Measurements from ENCODE around the gene TRAF4. TPM values are rescaled to one million over a fixed set of nuclear protein-coding genes. Genes with fewer than 3 reads are reported as not detected.

TRAF4 gene
- total RNA-seq, 1 donor from 2014 or later, result 172 TPM

DNA sequence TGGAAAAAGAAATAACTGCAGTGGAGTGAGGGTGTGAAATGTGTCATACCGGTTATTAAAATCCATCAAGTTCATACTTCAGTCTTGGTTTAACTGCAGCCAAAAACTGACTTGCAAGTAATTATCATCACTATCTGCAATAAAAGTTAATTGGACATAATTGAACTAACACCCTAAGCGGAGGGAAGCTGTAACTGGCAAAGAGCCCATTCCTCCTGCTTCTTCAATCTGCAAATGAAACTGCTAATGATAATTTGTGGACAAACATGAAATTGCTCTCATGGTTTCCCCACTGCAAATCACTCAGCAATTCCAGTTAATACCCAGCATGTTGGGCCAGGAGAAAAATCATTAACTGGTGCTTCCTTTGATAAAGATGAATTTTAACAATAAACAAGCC, 52.3 kb downstream of the TRAF4 start:
- Mint-ChIP-seq H3K4me3 (no peak overlapping the region), H3K27ac (ENCODE audit: unreplicated experiment) (no peak overlapping the region), H3K9me3 (no peaks in the 10 kb centered on the region), H3K27me3 (ENCODE audit: low read depth) (no peaks in the 10 kb centered on the region), H3K36me3 (ENCODE audit: low read depth) (no peaks in the 10 kb centered on the region), H3K4me1 (peaks cover 3% of the 10 kb centered on the region)
- no peak for DNase-seq (ENCODE audit: low read depth, low spot score)
- TF ChIP-seq, protein P1, sequence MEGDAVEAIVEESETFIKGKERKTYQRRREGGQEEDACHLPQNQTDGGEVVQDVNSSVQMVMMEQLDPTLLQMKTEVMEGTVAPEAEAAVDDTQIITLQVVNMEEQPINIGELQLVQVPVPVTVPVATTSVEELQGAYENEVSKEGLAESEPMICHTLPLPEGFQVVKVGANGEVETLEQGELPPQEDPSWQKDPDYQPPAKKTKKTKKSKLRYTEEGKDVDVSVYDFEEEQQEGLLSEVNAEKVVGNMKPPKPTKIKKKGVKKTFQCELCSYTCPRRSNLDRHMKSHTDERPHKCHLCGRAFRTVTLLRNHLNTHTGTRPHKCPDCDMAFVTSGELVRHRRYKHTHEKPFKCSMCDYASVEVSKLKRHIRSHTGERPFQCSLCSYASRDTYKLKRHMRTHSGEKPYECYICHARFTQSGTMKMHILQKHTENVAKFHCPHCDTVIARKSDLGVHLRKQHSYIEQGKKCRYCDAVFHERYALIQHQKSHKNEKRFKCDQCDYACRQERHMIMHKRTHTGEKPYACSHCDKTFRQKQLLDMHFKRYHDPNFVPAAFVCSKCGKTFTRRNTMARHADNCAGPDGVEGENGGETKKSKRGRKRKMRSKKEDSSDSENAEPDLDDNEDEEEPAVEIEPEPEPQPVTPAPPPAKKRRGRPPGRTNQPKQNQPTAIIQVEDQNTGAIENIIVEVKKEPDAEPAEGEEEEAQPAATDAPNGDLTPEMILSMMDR (conservative IDR thresholded peaks at IDR 0.05), result no peak

Other genes starting within 250 kb of the TRAF4 start
- gene FOXN1, start 237.7 kb upstream of the TRAF4 start, total RNA-seq, result not detected in 2 replicates
- 59.1 and 63.5 TPM in 2 replicates for gene UNC119, start 191.4 kb upstream of the TRAF4 start, total RNA-seq
- gene PIGS, start 172.5 kb upstream of the TRAF4 start, total RNA-seq, result 63.5 and 71.1 TPM in 2 replicates
- 16.1 and 22.2 TPM in 2 replicates for gene ALDOC, start 167.1 kb upstream of the TRAF4 start, total RNA-seq
- gene SPAG5, start 145.0 kb upstream of the TRAF4 start, total RNA-seq, result 147 and 151 TPM in 2 replicates
- gene RSKR, start 129.8 kb upstream of the TRAF4 start, total RNA-seq, result 31.0 and 34.2 TPM in 2 replicates
- gene BLTP2, start 98.9 kb upstream of the TRAF4 start, total RNA-seq, result 175 and 191 TPM in 2 replicates
- 47.4 and 48.2 TPM in 2 replicates for gene SDF2, start 82.1 kb upstream of the TRAF4 start, total RNA-seq
- 70.0 and 72.2 TPM in 2 replicates for gene SUPT6H, start 81.8 kb upstream of the TRAF4 start, total RNA-seq
- gene PROCA1, start 32.1 kb upstream of the TRAF4 start, total RNA-seq, result 11.7 and 12.5 TPM in 2 replicates
- 83.5 and 87.4 TPM in 2 replicates for gene RAB34, start 26.1 kb upstream of the TRAF4 start, total RNA-seq
- 1,750 and 1,862 TPM in 2 replicates for gene RPL23A, start 24.0 kb upstream of the TRAF4 start, total RNA-seq
- gene TLCD1, start 17.8 kb upstream of the TRAF4 start, total RNA-seq, result 6.1 and 6.3 TPM in 2 replicates
- gene NEK8, start 15.2 kb upstream of the TRAF4 start, total RNA-seq, result 6.2 and 6.3 TPM in 2 replicates
- 29.6 and 33.0 TPM in 2 replicates for gene FAM222B, start 98.8 kb downstream of the TRAF4 start, total RNA-seq
- 63.0 and 64.4 TPM in 2 replicates for gene ERAL1, start 111.0 kb downstream of the TRAF4 start, total RNA-seq
- gene FLOT2, start 153.7 kb downstream of the TRAF4 start, total RNA-seq, result 132 and 133 TPM in 2 replicates
- 28.7 and 32.6 TPM in 2 replicates for gene DHRS13, start 159.1 kb downstream of the TRAF4 start, total RNA-seq
- 60.8 and 64.7 TPM in 2 replicates for gene PHF12, start 207.5 kb downstream of the TRAF4 start, total RNA-seq